Measurements from ENCODE around the gene FXYD3. TPM values are rescaled to one million over a fixed set of nuclear protein-coding genes. Genes with fewer than 3 reads are reported as not detected.

The FXYD3 gene
- total RNA-seq, 1 donor from 2014 or later: not detected

DNA sequence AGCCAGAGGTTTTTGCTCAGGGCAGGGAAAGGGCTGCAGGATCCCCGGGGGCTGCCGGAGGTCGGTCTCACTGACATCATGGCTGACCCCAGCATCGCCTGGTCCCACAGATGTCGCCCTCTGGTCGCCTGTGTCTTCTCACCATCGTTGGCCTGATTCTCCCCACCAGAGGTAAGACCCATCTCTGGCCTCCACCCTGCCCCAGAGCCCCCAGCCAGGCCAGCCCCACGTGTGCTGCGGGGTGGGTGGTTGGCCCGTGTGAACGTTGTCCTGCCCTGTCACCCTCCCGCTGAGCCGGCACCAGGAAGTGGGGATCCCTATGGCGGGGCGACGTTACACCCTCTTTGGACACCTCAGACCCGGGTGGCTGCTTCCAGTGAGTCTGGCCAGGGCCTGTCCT is 39.8 kb downstream of the FXYD3 start:
- H3K4me3 ChIP-seq (ENCODE audit: low read length in 3 of 3): peak overlapping the region; percentile 62 to 73 (median 68)
- H3K9ac ChIP-seq (ENCODE audit: low read depth in 1 of 3, low read length in 3 of 3): peak overlapping the region in 2 of 3 donors; percentile 59 to 69
- H3K4me1 ChIP-seq (ENCODE audit: control insufficient read depth in 3 of 3, insufficient read depth in 3 of 3, low read length in 3 of 3): peaks cover 15 to 19% (median 16%) of the 10 kb centered on the region in 3 donors
- H3K27me3 ChIP-seq (ENCODE audit: control insufficient read depth in 3 of 3, insufficient read depth in 3 of 3, low read length in 3 of 3): peaks cover 52 to 66% (median 55%) of the 10 kb centered on the region in 3 donors
- peaks cover 0 to 7% (median 0%) of the 10 kb centered on the region in 3 donors for H3K36me3 ChIP-seq (ENCODE audit: control insufficient read depth in 3 of 3, insufficient read depth in 3 of 3, low read length in 3 of 3)
- no peaks in the 10 kb centered on the region for H3K9me3 ChIP-seq (ENCODE audit: control insufficient read depth in 3 of 3, low read length in 3 of 3)
- H3K27ac ChIP-seq (ENCODE audit: low read depth, low read length): no peak overlapping the region

DNA sequence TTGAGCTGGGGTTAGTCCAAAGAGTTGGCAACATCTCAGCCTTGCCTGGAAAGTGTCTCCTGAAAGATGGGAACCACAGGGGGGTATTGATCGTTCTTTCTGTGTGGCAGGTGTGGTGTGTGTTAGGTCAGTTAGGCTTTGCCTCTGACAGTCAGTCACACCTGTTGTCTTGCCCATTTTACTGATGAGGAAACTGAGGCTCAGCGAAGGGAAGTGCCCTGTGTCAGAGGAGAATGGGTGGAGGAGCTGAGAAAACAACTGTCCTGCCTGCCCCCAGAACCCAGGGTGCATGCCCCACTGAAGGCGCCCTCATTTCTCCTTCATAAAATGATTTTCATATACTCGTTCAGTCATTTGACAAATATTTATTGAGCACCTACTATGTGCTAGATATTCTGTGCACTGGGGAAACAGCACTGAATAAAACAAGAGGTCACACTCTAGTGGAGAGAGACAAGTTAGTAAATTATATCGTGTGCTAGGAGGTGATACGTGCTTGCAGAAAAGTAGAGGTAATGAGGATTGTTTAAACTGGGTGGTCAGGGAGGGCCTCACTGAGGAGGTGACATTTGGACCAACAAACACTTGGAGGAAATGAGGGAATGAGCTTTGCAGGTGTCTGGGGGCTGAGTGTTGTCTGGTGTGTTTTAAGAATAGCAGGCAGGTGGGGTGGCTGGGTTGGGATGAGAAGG is 40.5 kb downstream of the FXYD3 start:
- peaks cover 0 to 7% (median under 1%) of the 10 kb centered on the region in 3 donors for H3K36me3 ChIP-seq (ENCODE audit: control insufficient read depth in 3 of 3, insufficient read depth in 3 of 3, low read length in 3 of 3)
- H3K27ac ChIP-seq (ENCODE audit: low read depth, low read length): no peak overlapping the region
- H3K4me1 ChIP-seq (ENCODE audit: control insufficient read depth in 3 of 3, insufficient read depth in 3 of 3, low read length in 3 of 3): peaks cover 15 to 19% (median 16%) of the 10 kb centered on the region in 3 donors
- peaks cover 0 to under 1% (median 0%) of the 10 kb centered on the region in 3 donors for H3K9me3 ChIP-seq (ENCODE audit: control insufficient read depth in 3 of 3, low read length in 3 of 3)
- no peak overlapping the region for H3K9ac ChIP-seq (ENCODE audit: low read depth in 1 of 3, low read length in 3 of 3)
- peak overlapping the region in 1 of 3 donors; percentile 62 for H3K4me3 ChIP-seq (ENCODE audit: low read length in 3 of 3)
- peaks cover 47 to 59% (median 55%) of the 10 kb centered on the region in 3 donors for H3K27me3 ChIP-seq (ENCODE audit: control insufficient read depth in 3 of 3, insufficient read depth in 3 of 3, low read length in 3 of 3)

DNA sequence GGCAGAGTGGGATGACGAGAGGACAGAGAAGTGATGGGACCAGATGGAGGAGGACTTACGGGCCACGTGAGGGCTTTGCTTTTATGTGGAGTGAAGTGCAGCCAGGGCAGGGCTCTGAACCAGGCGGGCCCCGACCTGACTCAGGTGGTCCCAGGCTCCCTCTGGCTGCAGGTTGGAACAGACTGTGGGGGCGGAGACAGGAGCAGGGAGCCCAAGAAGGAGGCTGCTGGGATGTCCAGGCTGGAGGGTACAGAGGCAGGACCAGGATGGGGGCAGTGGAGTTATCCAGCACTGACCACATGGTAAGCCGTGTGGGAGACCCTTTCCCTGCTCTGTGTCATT is 41.0 kb downstream of the FXYD3 start:
- H3K27me3 ChIP-seq (ENCODE audit: control insufficient read depth in 3 of 3, insufficient read depth in 3 of 3, low read length in 3 of 3): peaks cover 42 to 55% (median 53%) of the 10 kb centered on the region in 3 donors
- no peak overlapping the region for H3K27ac ChIP-seq (ENCODE audit: low read depth, low read length)
- peaks cover 0 to 5% (median 3%) of the 10 kb centered on the region in 3 donors for H3K9me3 ChIP-seq (ENCODE audit: control insufficient read depth in 3 of 3, low read length in 3 of 3)
- H3K9ac ChIP-seq (ENCODE audit: low read depth in 1 of 3, low read length in 3 of 3): no peak overlapping the region
- H3K4me3 ChIP-seq (ENCODE audit: low read length in 3 of 3): no peak overlapping the region
- H3K36me3 ChIP-seq (ENCODE audit: control insufficient read depth in 3 of 3, insufficient read depth in 3 of 3, low read length in 3 of 3): peaks cover 2 to 10% (median 6%) of the 10 kb centered on the region in 3 donors
- H3K4me1 ChIP-seq (ENCODE audit: control insufficient read depth in 3 of 3, insufficient read depth in 3 of 3, low read length in 3 of 3): peaks cover 15 to 19% (median 16%) of the 10 kb centered on the region in 3 donors

DNA sequence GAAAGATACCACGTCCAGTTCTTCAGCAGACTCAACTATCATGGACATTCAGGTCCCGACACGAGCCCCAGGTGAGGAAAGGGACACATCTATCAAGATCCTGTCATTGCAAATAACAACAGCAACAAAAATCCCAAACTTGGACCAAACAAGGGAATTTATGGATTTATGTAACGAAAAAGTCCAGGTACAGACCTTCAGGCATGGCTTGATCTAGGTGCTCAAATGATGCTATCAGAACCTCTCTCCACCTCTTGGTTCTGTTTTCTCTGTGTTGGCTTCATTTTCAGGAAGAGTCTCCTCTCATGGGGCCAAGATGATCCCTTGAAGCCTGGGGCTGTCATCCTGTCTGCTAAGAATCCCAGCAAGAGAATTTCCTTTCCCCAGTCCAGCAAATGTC is 41.8 kb downstream of the FXYD3 start:
- Histone ChIP-seq H3K4me1 (ENCODE audit: control insufficient read depth in 3 of 3, insufficient read depth in 3 of 3, low read length in 3 of 3) (peaks cover 15 to 19% (median 16%) of the 10 kb centered on the region in 3 donors), H3K9me3 (ENCODE audit: control insufficient read depth in 3 of 3, low read length in 3 of 3) (peaks cover 0 to 10% (median 8%) of the 10 kb centered on the region in 3 donors), H3K4me3 (ENCODE audit: low read length in 3 of 3) (no peak overlapping the region), H3K27ac (ENCODE audit: low read depth, low read length) (no peak overlapping the region), H3K36me3 (ENCODE audit: control insufficient read depth in 3 of 3, insufficient read depth in 3 of 3, low read length in 3 of 3) (peaks cover 3 to 10% (median 10%) of the 10 kb centered on the region in 3 donors), H3K27me3 (ENCODE audit: control insufficient read depth in 3 of 3, insufficient read depth in 3 of 3, low read length in 3 of 3) (peaks cover 42 to 55% (median 53%) of the 10 kb centered on the region in 3 donors), H3K9ac (ENCODE audit: low read depth in 1 of 3, low read length in 3 of 3) (no peak overlapping the region)

DNA sequence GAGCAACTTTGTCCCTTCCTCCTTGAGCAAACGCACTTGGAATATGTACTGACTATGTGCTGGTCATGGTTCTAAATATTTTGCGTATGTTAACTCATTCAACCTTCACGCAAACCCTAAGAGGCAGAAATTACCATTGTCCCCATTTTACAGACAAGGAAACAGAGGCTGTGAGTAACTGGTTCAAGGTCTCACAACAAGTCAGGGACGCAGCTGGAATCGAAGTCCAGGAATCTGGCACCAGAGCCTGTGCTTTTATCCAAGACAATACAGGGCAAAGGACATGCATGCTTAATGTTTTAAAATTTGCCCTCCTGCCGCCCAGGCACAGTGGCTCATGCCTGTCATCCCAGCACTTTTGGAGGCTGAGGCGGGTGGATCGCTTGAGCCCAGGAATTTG is 44.0 kb downstream of the FXYD3 start:
- peaks cover 10 to 15% (median 11%) of the 10 kb centered on the region in 3 donors for H3K36me3 ChIP-seq (ENCODE audit: control insufficient read depth in 3 of 3, insufficient read depth in 3 of 3, low read length in 3 of 3)
- H3K9ac ChIP-seq (ENCODE audit: low read depth in 1 of 3, low read length in 3 of 3): no peak overlapping the region

DNA sequence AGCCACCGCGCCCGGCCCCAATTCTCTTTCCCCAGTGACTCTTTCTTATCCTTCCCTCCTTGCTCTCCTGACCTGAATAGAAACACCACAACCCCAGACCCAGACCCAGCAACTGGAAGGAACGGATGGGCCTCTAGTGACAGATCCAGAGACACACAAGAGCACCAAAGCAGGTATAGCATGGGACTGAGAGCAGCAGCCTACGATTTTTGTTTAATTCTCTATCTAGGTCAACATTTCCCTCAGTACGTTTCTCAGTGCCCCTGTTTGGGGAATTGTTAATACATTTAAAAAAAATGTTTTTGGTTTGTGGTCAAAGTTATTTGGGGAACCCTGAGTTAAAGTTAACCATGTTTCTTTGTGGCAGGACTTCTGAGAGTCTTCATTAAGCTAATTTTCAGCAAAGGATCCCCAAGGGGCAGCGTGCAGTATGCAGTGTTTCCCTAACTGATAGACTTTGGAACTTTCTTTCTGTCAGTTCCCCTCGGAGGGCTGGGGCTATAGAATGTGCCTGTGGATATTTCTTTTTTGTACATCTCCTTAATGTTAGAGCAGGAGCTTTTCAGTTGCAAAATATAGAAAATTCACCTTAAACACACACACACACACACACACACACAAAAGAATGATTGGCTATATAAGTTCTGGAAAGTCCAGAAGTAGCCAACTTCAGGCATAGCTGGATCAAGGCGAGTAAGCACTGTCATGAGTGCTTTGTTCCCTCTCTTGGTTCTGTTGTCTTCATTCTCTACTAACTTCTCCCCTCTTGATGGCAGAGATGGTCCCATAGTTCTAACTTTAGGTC is 45.2 kb downstream of the FXYD3 start:
- H3K36me3 ChIP-seq (ENCODE audit: control insufficient read depth in 3 of 3, insufficient read depth in 3 of 3, low read length in 3 of 3): peaks cover 12 to 18% (median 15%) of the 10 kb centered on the region in 3 donors
- peaks cover 0 to 2% (median 0%) of the 10 kb centered on the region in 3 donors for H3K4me1 ChIP-seq (ENCODE audit: control insufficient read depth in 3 of 3, insufficient read depth in 3 of 3, low read length in 3 of 3)
- peaks cover 1 to 20% (median 13%) of the 10 kb centered on the region in 3 donors for H3K9me3 ChIP-seq (ENCODE audit: control insufficient read depth in 3 of 3, low read length in 3 of 3)
- H3K27ac ChIP-seq (ENCODE audit: low read depth, low read length): no peak overlapping the region
- peaks cover 16 to 27% (median 22%) of the 10 kb centered on the region in 3 donors for H3K27me3 ChIP-seq (ENCODE audit: control insufficient read depth in 3 of 3, insufficient read depth in 3 of 3, low read length in 3 of 3)
- no peak overlapping the region for H3K9ac ChIP-seq (ENCODE audit: low read depth in 1 of 3, low read length in 3 of 3)
- no peak overlapping the region for H3K4me3 ChIP-seq (ENCODE audit: low read length in 3 of 3)

More for the DNA sequence above, 44.0 kb downstream of the FXYD3 start:
- Histone ChIP-seq H3K27ac (ENCODE audit: low read depth, low read length) (no peak overlapping the region), H3K4me3 (ENCODE audit: low read length in 3 of 3) (no peak overlapping the region), H3K9me3 (ENCODE audit: control insufficient read depth in 3 of 3, low read length in 3 of 3) (peaks cover 0 to 18% (median 10%) of the 10 kb centered on the region in 3 donors), H3K4me1 (ENCODE audit: control insufficient read depth in 3 of 3, insufficient read depth in 3 of 3, low read length in 3 of 3) (peaks cover 7 to 11% (median 9%) of the 10 kb centered on the region in 3 donors), H3K27me3 (ENCODE audit: control insufficient read depth in 3 of 3, insufficient read depth in 3 of 3, low read length in 3 of 3) (peaks cover 29 to 39% (median 35%) of the 10 kb centered on the region in 3 donors)

DNA sequence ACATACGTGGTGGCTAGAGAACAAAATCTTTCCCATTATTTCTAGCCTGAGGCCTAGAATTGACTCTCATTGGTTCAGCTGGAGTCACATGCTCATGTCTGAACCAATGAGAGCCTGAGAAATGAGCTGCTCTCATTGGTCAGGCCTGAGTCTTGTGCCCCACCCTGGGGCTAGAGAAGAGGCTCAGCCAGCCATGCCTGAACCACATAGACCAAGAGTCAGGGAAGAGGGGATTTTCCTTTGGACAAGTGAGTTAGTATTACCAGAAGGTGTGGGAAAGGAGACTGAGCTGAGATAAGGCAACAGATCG is 45.8 kb downstream of the FXYD3 start:
- Histone ChIP-seq H3K36me3 (ENCODE audit: control insufficient read depth in 3 of 3, insufficient read depth in 3 of 3, low read length in 3 of 3) (peaks cover 18 to 20% (median 19%) of the 10 kb centered on the region in 3 donors), H3K9ac (ENCODE audit: low read depth in 1 of 3, low read length in 3 of 3) (no peak overlapping the region), H3K27me3 (ENCODE audit: control insufficient read depth in 3 of 3, insufficient read depth in 3 of 3, low read length in 3 of 3) (peaks cover 12 to 21% (median 20%) of the 10 kb centered on the region in 3 donors), H3K4me3 (ENCODE audit: low read length in 3 of 3) (no peak overlapping the region), H3K27ac (ENCODE audit: low read depth, low read length) (no peak overlapping the region), H3K9me3 (ENCODE audit: control insufficient read depth in 3 of 3, low read length in 3 of 3) (peaks cover 7 to 23% (median 13%) of the 10 kb centered on the region in 3 donors), H3K4me1 (ENCODE audit: control insufficient read depth in 3 of 3, insufficient read depth in 3 of 3, low read length in 3 of 3) (no peaks in the 10 kb centered on the region)

DNA sequence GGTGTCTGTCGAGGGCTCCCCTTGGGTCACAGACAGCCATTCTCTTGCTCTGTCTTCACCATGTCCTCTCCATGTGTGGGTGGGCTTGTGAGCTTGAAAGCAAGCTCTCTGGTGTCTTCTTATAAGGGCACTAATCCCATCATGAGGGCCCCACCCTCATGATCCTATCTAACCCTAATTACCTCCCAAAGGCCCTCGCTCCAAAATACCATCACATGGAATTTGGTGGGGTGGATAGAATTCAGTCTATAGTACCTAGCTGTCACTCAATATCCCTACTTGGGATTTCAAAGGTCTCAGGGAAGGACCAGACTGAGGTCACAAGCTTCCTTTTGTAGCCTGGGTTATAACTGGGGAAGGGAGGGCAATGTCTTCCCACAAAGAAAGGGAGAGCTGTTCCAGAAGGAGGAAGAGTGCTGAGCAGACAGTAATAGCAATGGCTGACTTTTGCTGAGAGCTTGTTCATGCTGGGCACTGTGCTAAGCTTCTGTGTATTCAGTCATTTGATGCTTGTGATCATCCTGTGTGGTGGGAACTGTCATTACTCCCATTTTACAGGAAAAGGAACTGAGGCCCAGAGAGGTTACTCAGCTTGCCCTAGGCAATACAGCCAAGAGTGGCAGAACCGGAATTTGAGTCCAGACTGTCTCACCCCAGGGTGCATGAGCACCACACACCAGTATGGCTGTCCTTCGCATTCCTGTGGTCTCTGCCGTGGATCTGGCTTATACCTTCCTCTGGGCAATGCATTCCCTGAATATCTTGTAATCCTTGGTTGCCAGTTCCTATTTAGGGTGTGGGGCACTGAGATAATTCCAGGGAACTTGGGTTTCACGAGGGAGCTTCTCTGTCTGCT is 47.1 kb downstream of the FXYD3 start:
- Histone ChIP-seq H3K27me3 (ENCODE audit: control insufficient read depth in 3 of 3, insufficient read depth in 3 of 3, low read length in 3 of 3) (peaks cover 4 to 8% (median 8%) of the 10 kb centered on the region in 3 donors), H3K36me3 (ENCODE audit: control insufficient read depth in 3 of 3, insufficient read depth in 3 of 3, low read length in 3 of 3) (peaks cover 19 to 24% (median 22%) of the 10 kb centered on the region in 3 donors), H3K27ac (ENCODE audit: low read depth, low read length) (no peak overlapping the region), H3K4me3 (ENCODE audit: low read length in 3 of 3) (no peak overlapping the region), H3K9ac (ENCODE audit: low read depth in 1 of 3, low read length in 3 of 3) (no peak overlapping the region), H3K9me3 (ENCODE audit: control insufficient read depth in 3 of 3, low read length in 3 of 3) (peaks cover 11 to 27% (median 16%) of the 10 kb centered on the region in 3 donors), H3K4me1 (ENCODE audit: control insufficient read depth in 3 of 3, insufficient read depth in 3 of 3, low read length in 3 of 3) (no peaks in the 10 kb centered on the region)

DNA sequence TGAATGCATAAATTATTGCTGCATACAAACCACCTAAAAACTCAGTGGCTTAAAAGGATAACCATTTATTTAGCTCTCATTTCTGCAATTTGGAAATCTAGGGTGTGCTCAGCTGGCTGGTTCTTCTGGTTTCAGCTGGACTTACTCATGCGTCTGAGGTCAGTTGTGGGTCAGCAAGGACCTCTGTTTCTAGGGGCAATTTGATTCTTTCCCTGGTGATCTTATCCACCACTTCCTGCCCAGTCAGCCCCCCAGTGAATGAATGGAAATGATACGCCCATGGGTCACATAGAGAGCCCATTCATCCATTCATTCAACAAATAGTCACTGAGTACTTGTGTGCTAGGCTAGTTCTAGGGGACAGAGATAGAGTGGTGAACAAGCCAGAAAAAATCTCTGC is 48.8 kb downstream of the FXYD3 start:
- H3K4me1 ChIP-seq (ENCODE audit: control insufficient read depth in 3 of 3, insufficient read depth in 3 of 3, low read length in 3 of 3): no peaks in the 10 kb centered on the region
- H3K9ac ChIP-seq (ENCODE audit: low read depth in 1 of 3, low read length in 3 of 3): no peak overlapping the region
- H3K27me3 ChIP-seq (ENCODE audit: control insufficient read depth in 3 of 3, insufficient read depth in 3 of 3, low read length in 3 of 3): peaks cover 0 to 3% (median 0%) of the 10 kb centered on the region in 3 donors
- H3K4me3 ChIP-seq (ENCODE audit: low read length in 3 of 3): no peak overlapping the region
- peaks cover 11 to 27% (median 16%) of the 10 kb centered on the region in 3 donors for H3K9me3 ChIP-seq (ENCODE audit: control insufficient read depth in 3 of 3, low read length in 3 of 3)
- peaks cover 19 to 22% (median 20%) of the 10 kb centered on the region in 3 donors for H3K36me3 ChIP-seq (ENCODE audit: control insufficient read depth in 3 of 3, insufficient read depth in 3 of 3, low read length in 3 of 3)
- H3K27ac ChIP-seq (ENCODE audit: low read depth, low read length): no peak overlapping the region
